SW480 (cell line): ENCODE measurements around the gene EFNA2.
"Not testable (repeated sequence)": the region's sequence is repeated elsewhere in the genome, so short reads cannot be mapped to it uniquely, and the experiment has no call there.

Experiments used
- DNase-seq: peaks from one replicate; pipeline ENCODE4 v3.0.0-alpha.2; 2016; ENCODE audit warnings: low spot score

Gene EFNA2

DNA sequence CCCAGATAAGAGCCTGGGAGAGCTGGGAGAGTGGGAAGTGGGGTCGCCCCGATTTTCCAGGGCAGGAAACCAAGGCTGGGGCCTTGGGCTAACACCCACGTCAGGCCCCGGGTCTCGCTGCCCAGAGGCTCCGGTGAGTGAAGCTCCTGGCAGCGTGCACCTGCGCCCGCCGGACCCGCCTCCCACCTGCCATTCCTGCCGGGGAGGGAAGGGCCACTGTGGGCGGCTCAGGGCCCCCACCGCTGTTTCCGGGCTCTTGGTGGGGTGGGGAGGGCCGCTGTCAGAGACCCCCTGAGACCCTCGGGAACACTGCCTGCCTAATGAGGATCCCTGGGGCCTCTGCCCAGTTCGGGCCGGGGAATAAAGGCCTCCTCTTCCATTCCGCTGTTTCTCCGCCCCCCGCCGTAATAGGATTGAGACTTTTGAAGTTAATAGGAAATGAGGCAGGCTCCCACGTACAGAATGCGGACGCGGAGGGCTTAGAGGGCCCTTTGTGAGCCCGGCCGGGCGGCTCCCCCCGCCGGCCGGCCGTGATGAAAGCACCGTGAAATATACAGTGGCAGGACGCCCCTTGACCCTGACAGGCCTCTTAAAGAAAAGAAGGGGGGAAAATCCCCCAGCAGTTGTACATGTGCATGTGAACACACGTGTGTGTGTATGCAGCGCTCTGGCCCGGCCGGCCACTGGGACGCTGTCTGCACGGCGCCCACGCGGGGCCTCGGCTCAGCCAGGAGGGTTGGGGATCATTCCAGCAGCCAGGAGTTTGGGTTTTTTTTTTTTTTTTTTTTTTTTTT lies 33.2 kb downstream of the EFNA2 start:
- no peak for DNase-seq

DNA sequence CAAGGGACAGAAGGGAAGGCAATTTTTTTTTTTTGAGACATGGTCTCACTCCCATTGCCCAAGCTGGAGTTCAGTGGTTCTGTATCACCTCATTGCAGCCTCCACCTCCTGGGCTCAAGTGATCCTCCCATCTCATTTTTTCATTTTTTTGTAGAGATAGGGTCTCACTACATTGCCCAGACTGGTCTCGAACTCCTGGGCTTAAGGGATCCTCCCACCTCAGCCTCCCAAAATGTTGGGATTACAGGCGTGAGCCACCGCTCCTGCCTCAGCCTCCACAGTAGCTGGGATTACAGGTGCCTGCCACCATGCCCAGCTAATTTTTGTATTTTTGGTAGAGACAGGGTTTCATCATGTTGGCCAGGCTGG lies 34.6 kb downstream of the EFNA2 start:
- not testable (repeated sequence) for DNase-seq

DNA sequence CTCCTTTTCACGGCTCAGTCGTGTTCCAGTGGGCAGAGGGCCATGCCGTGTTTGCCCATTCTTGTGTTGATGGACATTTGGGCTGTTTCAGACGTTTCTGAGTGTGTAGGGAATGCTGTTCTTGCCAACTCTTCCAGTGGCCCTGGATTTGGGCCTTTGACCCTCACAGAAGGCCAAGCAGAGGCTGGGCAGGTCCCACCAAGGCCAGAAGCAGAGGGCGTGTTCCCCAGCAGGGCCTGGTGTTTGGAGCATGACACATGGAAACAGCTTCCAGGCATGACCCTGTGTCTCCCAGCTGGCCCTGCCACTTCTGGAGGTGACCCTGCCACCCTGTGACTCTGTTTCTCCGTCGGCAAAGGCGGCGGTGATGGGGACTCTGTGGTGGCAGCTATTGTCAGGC lies 35.9 kb downstream of the EFNA2 start:
- DNase-seq: no peak

- DNase-seq: no peak
Observed at GRCh38 chr19:1322198-1322981, 36.7 kb downstream of the EFNA2 start.

- no peak for DNase-seq
Observed at GRCh38 chr19:1324249-1324805, 38.7 kb downstream of the EFNA2 start.

- peak; percentile 55 for DNase-seq
Observed at GRCh38 chr19:1324806-1325567, 39.3 kb downstream of the EFNA2 start.

GRCh38 chr19:1325568-1326294 lies 40.1 kb downstream of the EFNA2 start:
- DNase-seq: no peak

DNA sequence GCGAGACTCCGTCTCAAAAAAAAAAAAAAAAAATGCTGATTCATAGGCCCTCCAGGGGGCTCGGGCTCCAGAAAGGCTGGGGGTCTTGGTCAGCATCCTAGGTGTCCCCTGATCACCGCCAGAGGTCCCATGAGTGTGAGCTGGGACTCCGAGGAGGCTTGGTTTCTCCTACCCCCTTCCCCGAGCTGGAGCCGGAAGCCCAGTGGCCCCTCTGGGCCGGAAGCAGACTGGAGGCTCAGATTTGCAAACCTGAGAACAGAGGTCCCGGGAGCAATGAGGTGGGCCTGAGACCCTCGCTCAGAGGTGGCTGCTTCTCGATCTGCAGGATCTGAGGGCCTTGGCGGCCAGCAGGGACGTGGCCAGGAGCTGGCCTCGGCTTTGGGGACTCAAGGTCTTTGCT lies 41.5 kb downstream of the EFNA2 start:
- no peak for DNase-seq

GRCh38 chr19:1332208-1332607 lies 46.5 kb downstream of the EFNA2 start:
- DNase-seq: not testable (repeated sequence)

- DNase-seq: no peak
Observed at GRCh38 chr19:1336079-1336684, 50.5 kb downstream of the EFNA2 start.

DNA sequence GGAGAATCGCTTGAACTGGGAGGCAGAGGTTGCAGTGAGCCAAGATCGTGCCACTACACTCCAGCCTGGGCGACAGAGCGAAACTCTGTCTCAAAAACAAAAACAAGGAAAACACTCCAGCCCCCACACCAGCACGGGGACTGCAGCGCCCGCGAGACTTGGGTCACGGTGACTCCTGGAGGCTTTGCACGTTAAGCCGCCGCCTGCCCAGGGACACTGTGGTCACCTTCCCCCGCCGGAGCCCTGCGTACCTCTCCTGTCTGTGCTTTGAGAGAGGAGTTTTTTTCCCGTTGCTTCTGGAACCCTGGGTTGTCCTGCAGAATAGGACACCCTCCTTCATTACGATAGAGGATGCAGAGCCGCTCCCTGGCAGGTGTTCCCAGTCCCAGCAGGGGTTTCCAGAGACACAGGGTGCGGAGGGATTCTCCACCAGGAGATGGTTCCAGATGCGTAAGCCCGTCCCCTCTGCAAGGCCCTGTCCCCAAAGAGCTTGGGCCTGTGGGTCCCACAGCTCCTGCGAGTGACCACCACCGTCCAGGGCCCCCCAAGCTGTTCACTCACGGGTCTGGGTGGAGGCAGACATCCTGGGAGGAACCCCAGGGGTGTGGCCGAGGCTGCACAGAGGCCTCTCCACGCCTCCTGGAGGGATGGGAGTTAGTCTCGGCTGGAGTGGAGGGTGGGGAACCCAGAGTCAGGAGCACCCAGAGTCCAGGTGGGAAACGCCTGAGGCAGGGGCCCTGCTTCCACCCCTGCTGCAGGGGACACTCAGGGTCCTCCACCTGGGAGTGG lies 55.2 kb downstream of the EFNA2 start:
- DNase-seq: no peak

GRCh38 chr19:1343041-1343440 lies 57.4 kb downstream of the EFNA2 start:
- no peak for DNase-seq

GRCh38 chr19:1349211-1349610 lies 63.5 kb downstream of the EFNA2 start:
- DNase-seq: no peak

DNA sequence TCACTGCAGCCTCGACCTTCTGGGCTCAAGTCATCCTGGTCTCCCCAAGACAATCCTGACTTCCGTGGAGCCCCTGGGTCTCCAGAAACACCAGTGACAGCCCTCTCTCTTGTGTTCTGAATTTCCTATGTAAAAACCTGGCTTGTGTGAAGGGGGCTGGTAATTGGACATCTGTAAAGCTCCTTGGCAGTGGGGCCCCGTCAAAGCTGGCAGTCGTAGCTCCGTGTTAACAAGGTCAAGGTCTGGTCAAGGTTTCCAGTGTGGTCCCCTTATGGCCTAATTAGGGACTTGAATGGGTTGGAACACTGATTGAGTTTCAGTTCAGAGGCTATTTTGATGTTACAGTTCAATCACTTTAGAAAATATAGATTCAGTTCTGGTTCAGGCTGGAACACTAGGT lies 65.2 kb downstream of the EFNA2 start:
- DNase-seq: no peak
